Measurements from ENCODE around the gene KRT39. TPM values are rescaled to one million over a fixed set of nuclear protein-coding genes. Genes with fewer than 3 reads are reported as not detected.

The KRT39 gene
- total and polyA plus RNA-seq, 2 of the 13 experiments (the other 11 are each of a cell fraction or from before 2014, with no cell fraction given): 0.07 to 1.2 TPM

DNA sequence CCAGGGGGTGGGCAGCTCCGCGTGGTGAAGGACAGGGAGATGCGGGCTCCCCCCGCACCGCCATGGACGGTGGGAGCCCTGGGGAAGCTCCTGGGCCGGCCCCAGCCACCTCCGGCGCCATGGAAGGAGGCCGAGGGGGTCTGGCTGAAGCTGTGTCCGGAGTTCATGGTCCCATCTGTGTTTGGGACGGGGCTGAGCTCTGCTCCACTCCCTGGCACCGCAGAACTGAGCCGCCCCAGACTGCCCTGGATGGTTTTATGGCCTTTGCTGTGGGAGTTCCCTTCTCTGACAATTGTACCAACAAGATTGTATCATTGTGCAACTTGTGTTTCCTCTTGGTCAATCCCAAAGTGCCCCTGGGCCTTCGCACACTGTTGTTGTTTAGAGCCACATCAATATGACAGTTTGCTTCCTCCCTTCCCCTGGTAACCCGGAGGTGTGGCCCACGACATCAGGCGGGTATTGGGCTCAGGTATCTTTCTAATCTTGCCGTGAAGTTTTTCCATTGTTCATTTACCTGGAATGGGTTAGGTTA lies 30.2 kb downstream of the KRT39 start (continued):
- TF ChIP-seq, protein P1, sequence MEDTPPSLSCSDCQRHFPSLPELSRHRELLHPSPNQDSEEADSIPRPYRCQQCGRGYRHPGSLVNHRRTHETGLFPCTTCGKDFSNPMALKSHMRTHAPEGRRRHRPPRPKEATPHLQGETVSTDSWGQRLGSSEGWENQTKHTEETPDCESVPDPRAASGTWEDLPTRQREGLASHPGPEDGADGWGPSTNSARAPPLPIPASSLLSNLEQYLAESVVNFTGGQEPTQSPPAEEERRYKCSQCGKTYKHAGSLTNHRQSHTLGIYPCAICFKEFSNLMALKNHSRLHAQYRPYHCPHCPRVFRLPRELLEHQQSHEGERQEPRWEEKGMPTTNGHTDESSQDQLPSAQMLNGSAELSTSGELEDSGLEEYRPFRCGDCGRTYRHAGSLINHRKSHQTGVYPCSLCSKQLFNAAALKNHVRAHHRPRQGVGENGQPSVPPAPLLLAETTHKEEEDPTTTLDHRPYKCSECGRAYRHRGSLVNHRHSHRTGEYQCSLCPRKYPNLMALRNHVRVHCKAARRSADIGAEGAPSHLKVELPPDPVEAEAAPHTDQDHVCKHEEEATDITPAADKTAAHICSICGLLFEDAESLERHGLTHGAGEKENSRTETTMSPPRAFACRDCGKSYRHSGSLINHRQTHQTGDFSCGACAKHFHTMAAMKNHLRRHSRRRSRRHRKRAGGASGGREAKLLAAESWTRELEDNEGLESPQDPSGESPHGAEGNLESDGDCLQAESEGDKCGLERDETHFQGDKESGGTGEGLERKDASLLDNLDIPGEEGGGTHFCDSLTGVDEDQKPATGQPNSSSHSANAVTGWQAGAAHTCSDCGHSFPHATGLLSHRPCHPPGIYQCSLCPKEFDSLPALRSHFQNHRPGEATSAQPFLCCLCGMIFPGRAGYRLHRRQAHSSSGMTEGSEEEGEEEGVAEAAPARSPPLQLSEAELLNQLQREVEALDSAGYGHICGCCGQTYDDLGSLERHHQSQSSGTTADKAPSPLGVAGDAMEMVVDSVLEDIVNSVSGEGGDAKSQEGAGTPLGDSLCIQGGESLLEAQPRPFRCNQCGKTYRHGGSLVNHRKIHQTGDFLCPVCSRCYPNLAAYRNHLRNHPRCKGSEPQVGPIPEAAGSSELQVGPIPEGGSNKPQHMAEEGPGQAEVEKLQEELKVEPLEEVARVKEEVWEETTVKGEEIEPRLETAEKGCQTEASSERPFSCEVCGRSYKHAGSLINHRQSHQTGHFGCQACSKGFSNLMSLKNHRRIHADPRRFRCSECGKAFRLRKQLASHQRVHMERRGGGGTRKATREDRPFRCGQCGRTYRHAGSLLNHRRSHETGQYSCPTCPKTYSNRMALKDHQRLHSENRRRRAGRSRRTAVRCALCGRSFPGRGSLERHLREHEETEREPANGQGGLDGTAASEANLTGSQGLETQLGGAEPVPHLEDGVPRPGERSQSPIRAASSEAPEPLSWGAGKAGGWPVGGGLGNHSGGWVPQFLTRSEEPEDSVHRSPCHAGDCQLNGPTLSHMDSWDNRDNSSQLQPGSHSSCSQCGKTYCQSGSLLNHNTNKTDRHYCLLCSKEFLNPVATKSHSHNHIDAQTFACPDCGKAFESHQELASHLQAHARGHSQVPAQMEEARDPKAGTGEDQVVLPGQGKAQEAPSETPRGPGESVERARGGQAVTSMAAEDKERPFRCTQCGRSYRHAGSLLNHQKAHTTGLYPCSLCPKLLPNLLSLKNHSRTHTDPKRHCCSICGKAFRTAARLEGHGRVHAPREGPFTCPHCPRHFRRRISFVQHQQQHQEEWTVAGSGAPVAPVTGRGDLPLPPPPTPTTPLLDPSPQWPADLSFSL (CRISPR knock-in tag; IDR thresholded peaks at IDR 0.05): peak; percentile 85
- TF ChIP-seq CHD2 (IDR thresholded peaks at IDR 0.05; ENCODE audit: low read depth, low read length) (no peak), MEF2D (CRISPR knock-in tag; IDR thresholded peaks at IDR 0.05) (no peak), ASH2L (IDR thresholded peaks at IDR 0.05; ENCODE audit: insufficient read length, low read depth, low read length) (peak; percentile 36), ZSCAN20 (CRISPR knock-in tag; IDR thresholded peaks at IDR 0.05; ENCODE audit: borderline replicate concordance) (no peak), ZNF451 (CRISPR knock-in tag; IDR thresholded peaks at IDR 0.05) (no peak), KDM5B (CRISPR knock-in tag; IDR thresholded peaks at IDR 0.05; ENCODE audit: borderline replicate concordance) (0 out of 2 replicates have a peak, but pooled peaks have one; percentile 35), ELF4 (CRISPR knock-in tag; IDR thresholded peaks at IDR 0.05; ENCODE audit: borderline replicate concordance) (no peak), SOX6 (IDR thresholded peaks at IDR 0.05) (no peak), SOX6 (CRISPR knock-in tag; IDR thresholded peaks at IDR 0.05) (peak; percentile 57), GABPB1 (CRISPR knock-in tag; IDR thresholded peaks at IDR 0.05) (peak; percentile 47; the same call in 1 of the 2 replicates), CREM (IDR thresholded peaks at IDR 0.05) (no peak), CREM (CRISPR knock-in tag; IDR thresholded peaks at IDR 0.05) (no peak), ZNF788 (CRISPR knock-in tag; IDR thresholded peaks at IDR 0.05; ENCODE audit: borderline replicate concordance) (peak; percentile 26; the same call in 1 of the 2 replicates), SMAD9 (CRISPR knock-in tag; IDR thresholded peaks at IDR 0.05) (no peak)
- TF ChIP-seq, protein P2, sequence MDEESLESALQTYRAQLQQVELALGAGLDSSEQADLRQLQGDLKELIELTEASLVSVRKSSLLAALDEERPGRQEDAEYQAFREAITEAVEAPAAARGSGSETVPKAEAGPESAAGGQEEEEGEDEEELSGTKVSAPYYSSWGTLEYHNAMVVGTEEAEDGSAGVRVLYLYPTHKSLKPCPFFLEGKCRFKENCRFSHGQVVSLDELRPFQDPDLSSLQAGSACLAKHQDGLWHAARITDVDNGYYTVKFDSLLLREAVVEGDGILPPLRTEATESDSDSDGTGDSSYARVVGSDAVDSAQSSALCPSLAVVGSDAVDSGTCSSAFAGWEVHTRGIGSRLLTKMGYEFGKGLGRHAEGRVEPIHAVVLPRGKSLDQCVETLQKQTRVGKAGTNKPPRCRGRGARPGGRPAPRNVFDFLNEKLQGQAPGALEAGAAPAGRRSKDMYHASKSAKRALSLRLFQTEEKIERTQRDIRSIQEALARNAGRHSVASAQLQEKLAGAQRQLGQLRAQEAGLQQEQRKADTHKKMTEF (CRISPR knock-in tag; IDR thresholded peaks at IDR 0.05): no peak
- TF ChIP-seq, protein P3, sequence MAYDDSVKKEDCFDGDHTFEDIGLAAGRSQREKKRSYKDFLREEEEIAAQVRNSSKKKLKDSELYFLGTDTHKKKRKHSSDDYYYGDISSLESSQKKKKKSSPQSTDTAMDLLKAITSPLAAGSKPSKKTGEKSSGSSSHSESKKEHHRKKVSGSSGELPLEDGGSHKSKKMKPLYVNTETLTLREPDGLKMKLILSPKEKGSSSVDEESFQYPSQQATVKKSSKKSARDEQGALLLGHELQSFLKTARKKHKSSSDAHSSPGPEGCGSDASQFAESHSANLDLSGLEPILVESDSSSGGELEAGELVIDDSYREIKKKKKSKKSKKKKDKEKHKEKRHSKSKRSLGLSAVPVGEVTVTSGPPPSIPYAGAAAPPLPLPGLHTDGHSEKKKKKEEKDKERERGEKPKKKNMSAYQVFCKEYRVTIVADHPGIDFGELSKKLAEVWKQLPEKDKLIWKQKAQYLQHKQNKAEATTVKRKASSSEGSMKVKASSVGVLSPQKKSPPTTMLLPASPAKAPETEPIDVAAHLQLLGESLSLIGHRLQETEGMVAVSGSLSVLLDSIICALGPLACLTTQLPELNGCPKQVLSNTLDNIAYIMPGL (CRISPR knock-in tag; IDR thresholded peaks at IDR 0.05; ENCODE audit: borderline replicate concordance in 1 of 2, low read depth in 1 of 2): 0 out of 4 replicates have a peak, but pooled peaks of 1 of the 2 experiments have one; percentile 13
- TF ChIP-seq, protein P4, sequence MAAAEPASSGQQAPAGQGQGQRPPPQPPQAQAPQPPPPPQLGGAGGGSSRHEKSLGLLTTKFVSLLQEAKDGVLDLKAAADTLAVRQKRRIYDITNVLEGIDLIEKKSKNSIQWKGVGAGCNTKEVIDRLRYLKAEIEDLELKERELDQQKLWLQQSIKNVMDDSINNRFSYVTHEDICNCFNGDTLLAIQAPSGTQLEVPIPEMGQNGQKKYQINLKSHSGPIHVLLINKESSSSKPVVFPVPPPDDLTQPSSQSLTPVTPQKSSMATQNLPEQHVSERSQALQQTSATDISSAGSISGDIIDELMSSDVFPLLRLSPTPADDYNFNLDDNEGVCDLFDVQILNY (CRISPR knock-in tag; conservative IDR thresholded peaks at IDR 0.05): no peak

Data from HepG2 (cell line).